ENCODE results near the gene ITGA1.

ITGA1 gene

DNA sequence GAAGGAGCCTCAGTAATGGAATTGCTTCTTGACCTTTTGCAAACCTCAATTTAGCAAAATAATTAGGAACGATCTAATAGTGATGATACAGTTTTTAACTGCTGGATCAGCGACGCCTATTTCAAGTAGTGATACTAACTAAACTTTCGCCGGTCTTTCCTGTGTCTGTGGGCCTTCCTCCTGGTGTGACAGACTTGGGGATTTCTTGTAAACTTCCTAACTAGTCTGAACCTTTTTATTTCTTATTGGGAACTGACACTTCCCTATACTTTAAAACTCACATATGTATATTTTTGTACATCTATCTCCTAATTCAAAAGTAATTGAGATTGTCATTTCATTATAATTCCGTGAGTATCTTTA is 15.2 kb downstream of the ITGA1 start:
- no peak for ATAC-seq
- TF ChIP-seq GLIS3 (CRISPR knock-in tag; IDR thresholded peaks at IDR 0.05) (no peak), ZFP30 (CRISPR knock-in tag; IDR thresholded peaks at IDR 0.05) (no peak), ZNF8 (CRISPR knock-in tag; IDR thresholded peaks at IDR 0.05) (no peak), ZFP3 (CRISPR knock-in tag; IDR thresholded peaks at IDR 0.05) (no peak), BACH2 (CRISPR knock-in tag; IDR thresholded peaks at IDR 0.05; ENCODE audit: borderline replicate concordance) (no peak), TOX (CRISPR knock-in tag; IDR thresholded peaks at IDR 0.05; ENCODE audit: borderline replicate concordance) (no peak), ARNTL (CRISPR knock-in tag; IDR thresholded peaks at IDR 0.05; ENCODE audit: borderline replicate concordance, low read depth) (no peak), CREB5 (CRISPR knock-in tag; IDR thresholded peaks at IDR 0.05; ENCODE audit: low read depth) (no peak), RARB (CRISPR knock-in tag; IDR thresholded peaks at IDR 0.05) (no peak), ZC3H10 (CRISPR knock-in tag; IDR thresholded peaks at IDR 0.05) (no peak), OSR1 (CRISPR knock-in tag; IDR thresholded peaks at IDR 0.05) (no peak), ISL1 (CRISPR knock-in tag; IDR thresholded peaks at IDR 0.05) (no peak), ESRRG (CRISPR knock-in tag; IDR thresholded peaks at IDR 0.05) (no peak), TCF4 (CRISPR knock-in tag; IDR thresholded peaks at IDR 0.05; ENCODE audit: borderline replicate concordance) (no peak), ZNF70 (CRISPR knock-in tag; IDR thresholded peaks at IDR 0.05) (no peak)
- TF ChIP-seq, protein P1, sequence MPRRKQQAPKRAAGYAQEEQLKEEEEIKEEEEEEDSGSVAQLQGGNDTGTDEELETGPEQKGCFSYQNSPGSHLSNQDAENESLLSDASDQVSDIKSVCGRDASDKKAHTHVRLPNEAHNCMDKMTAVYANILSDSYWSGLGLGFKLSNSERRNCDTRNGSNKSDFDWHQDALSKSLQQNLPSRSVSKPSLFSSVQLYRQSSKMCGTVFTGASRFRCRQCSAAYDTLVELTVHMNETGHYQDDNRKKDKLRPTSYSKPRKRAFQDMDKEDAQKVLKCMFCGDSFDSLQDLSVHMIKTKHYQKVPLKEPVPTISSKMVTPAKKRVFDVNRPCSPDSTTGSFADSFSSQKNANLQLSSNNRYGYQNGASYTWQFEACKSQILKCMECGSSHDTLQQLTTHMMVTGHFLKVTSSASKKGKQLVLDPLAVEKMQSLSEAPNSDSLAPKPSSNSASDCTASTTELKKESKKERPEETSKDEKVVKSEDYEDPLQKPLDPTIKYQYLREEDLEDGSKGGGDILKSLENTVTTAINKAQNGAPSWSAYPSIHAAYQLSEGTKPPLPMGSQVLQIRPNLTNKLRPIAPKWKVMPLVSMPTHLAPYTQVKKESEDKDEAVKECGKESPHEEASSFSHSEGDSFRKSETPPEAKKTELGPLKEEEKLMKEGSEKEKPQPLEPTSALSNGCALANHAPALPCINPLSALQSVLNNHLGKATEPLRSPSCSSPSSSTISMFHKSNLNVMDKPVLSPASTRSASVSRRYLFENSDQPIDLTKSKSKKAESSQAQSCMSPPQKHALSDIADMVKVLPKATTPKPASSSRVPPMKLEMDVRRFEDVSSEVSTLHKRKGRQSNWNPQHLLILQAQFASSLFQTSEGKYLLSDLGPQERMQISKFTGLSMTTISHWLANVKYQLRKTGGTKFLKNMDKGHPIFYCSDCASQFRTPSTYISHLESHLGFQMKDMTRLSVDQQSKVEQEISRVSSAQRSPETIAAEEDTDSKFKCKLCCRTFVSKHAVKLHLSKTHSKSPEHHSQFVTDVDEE (CRISPR knock-in tag; IDR thresholded peaks at IDR 0.05): no peak
- TF ChIP-seq, protein P2, sequence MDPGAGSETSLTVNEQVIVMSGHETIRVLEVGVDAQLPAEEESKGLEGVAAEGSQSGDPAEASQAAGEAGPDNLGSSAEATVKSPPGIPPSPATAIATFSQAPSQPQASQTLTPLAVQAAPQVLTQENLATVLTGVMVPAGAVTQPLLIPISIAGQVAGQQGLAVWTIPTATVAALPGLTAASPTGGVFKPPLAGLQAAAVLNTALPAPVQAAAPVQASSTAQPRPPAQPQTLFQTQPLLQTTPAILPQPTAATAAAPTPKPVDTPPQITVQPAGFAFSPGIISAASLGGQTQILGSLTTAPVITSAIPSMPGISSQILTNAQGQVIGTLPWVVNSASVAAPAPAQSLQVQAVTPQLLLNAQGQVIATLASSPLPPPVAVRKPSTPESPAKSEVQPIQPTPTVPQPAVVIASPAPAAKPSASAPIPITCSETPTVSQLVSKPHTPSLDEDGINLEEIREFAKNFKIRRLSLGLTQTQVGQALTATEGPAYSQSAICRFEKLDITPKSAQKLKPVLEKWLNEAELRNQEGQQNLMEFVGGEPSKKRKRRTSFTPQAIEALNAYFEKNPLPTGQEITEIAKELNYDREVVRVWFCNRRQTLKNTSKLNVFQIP (CRISPR knock-in tag; IDR thresholded peaks at IDR 0.05; ENCODE audit: borderline replicate concordance, low read depth): no peak
- TF ChIP-seq, protein P3, sequence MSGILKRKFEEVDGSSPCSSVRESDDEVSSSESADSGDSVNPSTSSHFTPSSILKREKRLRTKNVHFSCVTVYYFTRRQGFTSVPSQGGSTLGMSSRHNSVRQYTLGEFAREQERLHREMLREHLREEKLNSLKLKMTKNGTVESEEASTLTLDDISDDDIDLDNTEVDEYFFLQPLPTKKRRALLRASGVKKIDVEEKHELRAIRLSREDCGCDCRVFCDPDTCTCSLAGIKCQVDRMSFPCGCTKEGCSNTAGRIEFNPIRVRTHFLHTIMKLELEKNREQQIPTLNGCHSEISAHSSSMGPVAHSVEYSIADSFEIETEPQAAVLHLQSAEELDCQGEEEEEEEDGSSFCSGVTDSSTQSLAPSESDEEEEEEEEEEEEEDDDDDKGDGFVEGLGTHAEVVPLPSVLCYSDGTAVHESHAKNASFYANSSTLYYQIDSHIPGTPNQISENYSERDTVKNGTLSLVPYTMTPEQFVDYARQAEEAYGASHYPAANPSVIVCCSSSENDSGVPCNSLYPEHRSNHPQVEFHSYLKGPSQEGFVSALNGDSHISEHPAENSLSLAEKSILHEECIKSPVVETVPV (CRISPR knock-in tag; IDR thresholded peaks at IDR 0.05): no peak

GRCh38 chr5:52804387-52804791 is 16.7 kb downstream of the ITGA1 start:
- no peak for ATAC-seq
- no peak for TF ChIP-seq ZFP30 (CRISPR knock-in tag; IDR thresholded peaks at IDR 0.05)
- TF ChIP-seq, protein P2 (CRISPR knock-in tag; IDR thresholded peaks at IDR 0.05; ENCODE audit: borderline replicate concordance, low read depth): no peak
- no peak for TF ChIP-seq OSR1 (CRISPR knock-in tag; IDR thresholded peaks at IDR 0.05)
- no peak for TF ChIP-seq ZNF70 (CRISPR knock-in tag; IDR thresholded peaks at IDR 0.05)
- no peak for TF ChIP-seq ARNTL (CRISPR knock-in tag; IDR thresholded peaks at IDR 0.05; ENCODE audit: borderline replicate concordance, low read depth)
- no peak for TF ChIP-seq ZFP3 (CRISPR knock-in tag; IDR thresholded peaks at IDR 0.05)
- no peak for TF ChIP-seq SNAI2 (CRISPR knock-in tag; IDR thresholded peaks at IDR 0.05)
- TF ChIP-seq CREB5 (CRISPR knock-in tag; IDR thresholded peaks at IDR 0.05; ENCODE audit: low read depth): no peak
- TF ChIP-seq, protein P1 (CRISPR knock-in tag; IDR thresholded peaks at IDR 0.05): no peak
- no peak for TF ChIP-seq TOX (CRISPR knock-in tag; IDR thresholded peaks at IDR 0.05; ENCODE audit: borderline replicate concordance)
- no peak for TF ChIP-seq ESRRG (CRISPR knock-in tag; IDR thresholded peaks at IDR 0.05)
- no peak for TF ChIP-seq BACH2 (CRISPR knock-in tag; IDR thresholded peaks at IDR 0.05; ENCODE audit: borderline replicate concordance)
- no peak for TF ChIP-seq CSDC2 (CRISPR knock-in tag; IDR thresholded peaks at IDR 0.05)
- no peak for TF ChIP-seq TCF4 (CRISPR knock-in tag; IDR thresholded peaks at IDR 0.05; ENCODE audit: borderline replicate concordance)
- TF ChIP-seq, protein P3 (CRISPR knock-in tag; IDR thresholded peaks at IDR 0.05): no peak
- no peak for TF ChIP-seq ZC3H10 (CRISPR knock-in tag; IDR thresholded peaks at IDR 0.05)
- no peak for TF ChIP-seq ISL1 (CRISPR knock-in tag; IDR thresholded peaks at IDR 0.05)

Measured in SK-N-SH treated with all-trans-retinoic acid at 6 μM for 48 hours (cell line).